GM23338 (cell line): ENCODE data around the gene DGLUCY. TPM values are rescaled to one million over a fixed set of nuclear protein-coding genes. Genes with fewer than 3 reads are reported as not detected.

Source experiments
- ATAC-seq: fragments of 200-7000 bp; cut with Tn5 transposase; 3 replicates; pipeline ENCODE4 v1.9.1; 2020
- DNase-seq: peaks from one replicate; pipeline ENCODE4 v3.0.0-alpha.2; 2015; ENCODE audit warnings: low spot score
- H2AFZ ChIP-seq: fragments of 200-600 bp; sonication (generic); 2 replicates; pipeline ENCODE4 v1.8.0; 2016; ENCODE audit warnings: antibody characterized with exemption, mild to moderate bottlenecking, moderate library complexity
- H3F3A ChIP-seq: fragments of 200-600 bp; sonication (generic); replicated peaks from 2 replicates; pipeline ENCODE4 v1.8.0; 2017; ENCODE audit warnings: antibody characterized with exemption, mixed run types, low read depth
- H3K27ac ChIP-seq: fragments of 200-600 bp; sonication (generic); 2 replicates; pipeline ENCODE4 v1.6.1; 2016; ENCODE audit warnings: low read depth
- H3K27me3 ChIP-seq: fragments of 200-600 bp; sonication (generic); 2 replicates; pipeline ENCODE4 v1.8.0; 2016; ENCODE audit warnings: mild to moderate bottlenecking, mixed run types, moderate library complexity; ENCODE audit not compliant: insufficient read depth
- H3K36me3 ChIP-seq: fragments of 200-600 bp; sonication (generic); 2 replicates; pipeline ENCODE4 v1.8.0; 2016; ENCODE audit warnings: mild to moderate bottlenecking; ENCODE audit not compliant: insufficient read depth
- H3K4me1 ChIP-seq: fragments of 200-600 bp; sonication (generic); 2 replicates; pipeline ENCODE4 v1.8.0; 2016; ENCODE audit warnings: mild to moderate bottlenecking, moderate library complexity; ENCODE audit not compliant: insufficient read depth
- H3K4me2 ChIP-seq: fragments of 200-600 bp; sonication (generic); 2 replicates; pipeline ENCODE4 v1.7.1; 2017; ENCODE audit warnings: mixed run types
- H3K4me3 ChIP-seq: fragments of 200-600 bp; sonication (generic); 2 replicates; pipeline ENCODE4 v1.6.1; 2016; ENCODE audit warnings: mixed run types
- H3K79me2 ChIP-seq: fragments of 200-600 bp; sonication (generic); replicated peaks from 2 replicates; pipeline ENCODE4 v1.8.0; 2017; ENCODE audit warnings: mild to moderate bottlenecking; ENCODE audit not compliant: insufficient read depth
- H3K9me2 ChIP-seq: fragments of 200-600 bp; sonication (generic); 2 replicates; pipeline ENCODE4 v1.8.0; 2017; ENCODE audit not compliant: insufficient read depth
- H4K20me1 ChIP-seq: fragments of 200-600 bp; sonication (generic); replicated peaks from 2 replicates; pipeline ENCODE4 v1.8.0; 2017; ENCODE audit warnings: mild to moderate bottlenecking; ENCODE audit not compliant: insufficient read depth
- H3K27ac Mint-ChIP-seq: 2 replicates; pipeline ENCODE4 v1.8.0; 2020; ENCODE audit warnings: inconsistent platforms, mild to moderate bottlenecking, moderate library complexity, mixed read lengths
- H3K27me3 Mint-ChIP-seq: 3 replicates; pipeline ENCODE4 v1.8.0; 2022; ENCODE audit warnings: low read depth, mild to moderate bottlenecking, moderate library complexity, mixed read lengths, inconsistent platforms; ENCODE audit not compliant: insufficient read depth, poor library complexity
- H3K36me3 Mint-ChIP-seq: 3 replicates; pipeline ENCODE4 v1.8.0; 2021; ENCODE audit warnings: low read depth, mild to moderate bottlenecking, inconsistent platforms, moderate library complexity, mixed read lengths
- H3K4me1 Mint-ChIP-seq: 3 replicates; pipeline ENCODE4 v1.8.0; 2020; ENCODE audit warnings: mild to moderate bottlenecking, inconsistent platforms, mixed read lengths
- H3K4me3 Mint-ChIP-seq: 3 replicates; pipeline ENCODE4 v1.8.0; 2021; ENCODE audit warnings: moderate library complexity, mild to moderate bottlenecking, inconsistent platforms, mixed read lengths
- H3K9me3 Mint-ChIP-seq: 3 replicates; pipeline ENCODE4 v1.8.0; 2020; ENCODE audit warnings: moderate library complexity, mild to moderate bottlenecking, inconsistent platforms, mixed read lengths
- EZH2 ChIP-seq: fragments of 200-600 bp; sonication (generic); IDR thresholded peaks from one replicate; pipeline ENCODE4 v1.8.0; 2017; ENCODE audit warnings: antibody characterized with exemption, mild to moderate bottlenecking, low read depth; ENCODE audit not compliant: unreplicated experiment
- EZH2phosphoT487 ChIP-seq: fragments of 200-600 bp; sonication (generic); IDR thresholded peaks from one replicate; pipeline ENCODE4 v1.8.1; 2018; ENCODE audit warnings: antibody characterized with exemption; ENCODE audit not compliant: unreplicated experiment
- POLR2AphosphoS5 ChIP-seq: IDR thresholded peaks from 2 replicates; pipeline ENCODE4 v1.6.1; 2016; ENCODE audit warnings: antibody characterized with exemption, low read depth
- STAT1 ChIP-seq: IDR thresholded peaks from one replicate; pipeline ENCODE4 v1.6.1; 2016; ENCODE audit warnings: antibody characterized with exemption; ENCODE audit not compliant: unreplicated experiment
- polyA plus RNA-seq: library from polyadenylated mRNA; unstranded; fragments of >200 nt; fragmentation: Nextera tagmentation; extraction: Ambion mirVana; gene quantifications from 2 replicates; pipeline ENCODE4 v1.2.1, GENCODE V29; 2016
- total RNA-seq: library from RNA; depleted of rRNA; stranded (reverse); fragments of >200 nt; shearing (Covaris generic); gene quantifications from 2 replicates; pipeline ENCODE4 v1.2.3, GENCODE V29; 2014
- TF ChIP-seq, protein P1 (sequence below): IDR thresholded peaks from 2 replicates; pipeline ENCODE4 v1.6.1; 2016; ENCODE audit warnings: antibody characterized with exemption
- TF ChIP-seq, protein P2 (sequence below): fragments of 250-450 bp; sonication (Bioruptor Pico); IDR thresholded peaks from 2 replicates; pipeline ENCODE4 v1.5.0; 2020; ENCODE audit warnings: mild to moderate bottlenecking, moderate library complexity

Gene DGLUCY
- total and polyA plus RNA-seq, 2 experiments from 2014 or later: 14.6 to 31.6 TPM

DNA sequence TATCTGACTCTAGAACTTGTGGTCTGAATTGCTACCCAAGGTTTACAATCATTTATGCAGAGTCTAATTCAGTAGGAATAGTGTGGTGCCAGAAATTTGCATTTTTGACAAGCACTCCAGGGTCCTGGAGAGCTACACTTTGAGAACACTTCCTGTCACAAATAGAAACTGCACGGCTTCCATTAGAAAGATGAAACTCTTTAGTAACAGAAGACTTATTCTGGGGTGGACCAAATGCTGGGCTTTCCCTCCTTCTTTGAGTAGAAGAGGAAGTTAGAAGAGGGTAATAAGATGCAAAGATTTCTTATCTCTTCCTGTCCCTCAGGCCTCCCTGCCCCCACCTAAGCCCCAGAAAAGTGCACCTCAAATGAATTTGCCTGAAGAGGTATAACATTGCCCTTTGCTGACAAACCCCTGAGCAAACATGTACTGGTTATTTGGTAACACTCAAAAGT is 28.4 kb downstream of the DGLUCY start:
- no peak overlapping the region for H3K4me3 ChIP-seq
- H3F3A ChIP-seq: no peaks in the 10 kb centered on the region
- no peak for ATAC-seq
- Mint-ChIP-seq H3K9me3 (no peaks in the 10 kb centered on the region), H3K27ac (no peak overlapping the region), H3K27me3 (peaks cover 11% of the 10 kb centered on the region), H3K4me3 (no peak overlapping the region), H3K4me1 (peaks cover 19% of the 10 kb centered on the region), H3K36me3 (peaks cover 3% of the 10 kb centered on the region; the same call in 2 of the 3 replicates)
- H3K9me2 ChIP-seq: no peaks in the 10 kb centered on the region
- H3K4me2 ChIP-seq: no peak overlapping the region
- H3K36me3 ChIP-seq: no peaks in the 10 kb centered on the region
- H3K4me1 ChIP-seq: no peaks in the 10 kb centered on the region; the same call in 1 of the 2 replicates
- TF ChIP-seq POLR2AphosphoS5 (no peak), EZH2phosphoT487 (no peak), STAT1 (no peak), EZH2 (no peak)
- TF ChIP-seq, protein P1, sequence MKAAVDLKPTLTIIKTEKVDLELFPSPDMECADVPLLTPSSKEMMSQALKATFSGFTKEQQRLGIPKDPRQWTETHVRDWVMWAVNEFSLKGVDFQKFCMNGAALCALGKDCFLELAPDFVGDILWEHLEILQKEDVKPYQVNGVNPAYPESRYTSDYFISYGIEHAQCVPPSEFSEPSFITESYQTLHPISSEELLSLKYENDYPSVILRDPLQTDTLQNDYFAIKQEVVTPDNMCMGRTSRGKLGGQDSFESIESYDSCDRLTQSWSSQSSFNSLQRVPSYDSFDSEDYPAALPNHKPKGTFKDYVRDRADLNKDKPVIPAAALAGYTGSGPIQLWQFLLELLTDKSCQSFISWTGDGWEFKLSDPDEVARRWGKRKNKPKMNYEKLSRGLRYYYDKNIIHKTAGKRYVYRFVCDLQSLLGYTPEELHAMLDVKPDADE: no peak
- TF ChIP-seq, protein P2, sequence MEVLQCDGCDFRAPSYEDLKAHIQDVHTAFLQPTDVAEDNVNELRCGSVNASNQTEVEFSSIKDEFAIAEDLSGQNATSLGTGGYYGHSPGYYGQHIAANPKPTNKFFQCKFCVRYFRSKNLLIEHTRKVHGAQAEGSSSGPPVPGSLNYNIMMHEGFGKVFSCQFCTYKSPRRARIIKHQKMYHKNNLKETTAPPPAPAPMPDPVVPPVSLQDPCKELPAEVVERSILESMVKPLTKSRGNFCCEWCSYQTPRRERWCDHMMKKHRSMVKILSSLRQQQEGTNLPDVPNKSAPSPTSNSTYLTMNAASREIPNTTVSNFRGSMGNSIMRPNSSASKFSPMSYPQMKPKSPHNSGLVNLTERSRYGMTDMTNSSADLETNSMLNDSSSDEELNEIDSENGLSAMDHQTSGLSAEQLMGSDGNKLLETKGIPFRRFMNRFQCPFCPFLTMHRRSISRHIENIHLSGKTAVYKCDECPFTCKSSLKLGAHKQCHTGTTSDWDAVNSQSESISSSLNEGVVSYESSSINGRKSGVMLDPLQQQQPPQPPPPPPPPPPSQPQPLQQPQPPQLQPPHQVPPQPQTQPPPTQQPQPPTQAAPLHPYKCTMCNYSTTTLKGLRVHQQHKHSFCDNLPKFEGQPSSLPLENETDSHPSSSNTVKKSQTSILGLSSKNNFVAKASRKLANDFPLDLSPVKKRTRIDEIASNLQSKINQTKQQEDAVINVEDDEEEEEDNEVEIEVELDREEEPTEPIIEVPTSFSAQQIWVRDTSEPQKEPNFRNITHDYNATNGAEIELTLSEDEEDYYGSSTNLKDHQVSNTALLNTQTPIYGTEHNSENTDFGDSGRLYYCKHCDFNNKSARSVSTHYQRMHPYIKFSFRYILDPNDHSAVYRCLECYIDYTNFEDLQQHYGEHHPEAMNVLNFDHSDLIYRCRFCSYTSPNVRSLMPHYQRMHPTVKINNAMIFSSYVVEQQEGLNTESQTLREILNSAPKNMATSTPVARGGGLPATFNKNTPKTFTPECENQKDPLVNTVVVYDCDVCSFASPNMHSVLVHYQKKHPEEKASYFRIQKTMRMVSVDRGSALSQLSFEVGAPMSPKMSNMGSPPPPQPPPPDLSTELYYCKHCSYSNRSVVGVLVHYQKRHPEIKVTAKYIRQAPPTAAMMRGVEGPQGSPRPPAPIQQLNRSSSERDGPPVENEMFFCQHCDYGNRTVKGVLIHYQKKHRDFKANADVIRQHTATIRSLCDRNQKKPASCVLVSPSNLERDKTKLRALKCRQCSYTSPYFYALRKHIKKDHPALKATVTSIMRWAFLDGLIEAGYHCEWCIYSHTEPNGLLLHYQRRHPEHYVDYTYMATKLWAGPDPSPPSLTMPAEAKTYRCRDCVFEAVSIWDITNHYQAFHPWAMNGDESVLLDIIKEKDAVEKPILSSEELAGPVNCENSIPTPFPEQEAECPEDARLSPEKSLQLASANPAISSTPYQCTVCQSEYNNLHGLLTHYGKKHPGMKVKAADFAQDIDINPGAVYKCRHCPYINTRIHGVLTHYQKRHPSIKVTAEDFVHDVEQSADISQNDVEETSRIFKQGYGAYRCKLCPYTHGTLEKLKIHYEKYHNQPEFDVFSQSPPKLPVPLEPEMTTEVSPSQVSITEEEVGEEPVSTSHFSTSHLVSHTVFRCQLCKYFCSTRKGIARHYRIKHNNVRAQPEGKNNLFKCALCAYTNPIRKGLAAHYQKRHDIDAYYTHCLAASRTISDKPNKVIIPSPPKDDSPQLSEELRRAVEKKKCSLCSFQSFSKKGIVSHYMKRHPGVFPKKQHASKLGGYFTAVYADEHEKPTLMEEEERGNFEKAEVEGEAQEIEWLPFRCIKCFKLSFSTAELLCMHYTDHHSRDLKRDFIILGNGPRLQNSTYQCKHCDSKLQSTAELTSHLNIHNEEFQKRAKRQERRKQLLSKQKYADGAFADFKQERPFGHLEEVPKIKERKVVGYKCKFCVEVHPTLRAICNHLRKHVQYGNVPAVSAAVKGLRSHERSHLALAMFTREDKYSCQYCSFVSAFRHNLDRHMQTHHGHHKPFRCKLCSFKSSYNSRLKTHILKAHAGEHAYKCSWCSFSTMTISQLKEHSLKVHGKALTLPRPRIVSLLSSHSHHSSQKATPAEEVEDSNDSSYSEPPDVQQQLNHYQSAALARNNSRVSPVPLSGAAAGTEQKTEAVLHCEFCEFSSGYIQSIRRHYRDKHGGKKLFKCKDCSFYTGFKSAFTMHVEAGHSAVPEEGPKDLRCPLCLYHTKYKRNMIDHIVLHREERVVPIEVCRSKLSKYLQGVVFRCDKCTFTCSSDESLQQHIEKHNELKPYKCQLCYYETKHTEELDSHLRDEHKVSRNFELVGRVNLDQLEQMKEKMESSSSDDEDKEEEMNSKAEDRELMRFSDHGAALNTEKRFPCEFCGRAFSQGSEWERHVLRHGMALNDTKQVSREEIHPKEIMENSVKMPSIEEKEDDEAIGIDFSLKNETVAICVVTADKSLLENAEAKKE (CRISPR knock-in tag): no peak
- DNase-seq: no peak
- no peak overlapping the region for H2AFZ ChIP-seq
- H4K20me1 ChIP-seq: no peaks in the 10 kb centered on the region
- no peak overlapping the region for H3K27ac ChIP-seq
- no peaks in the 10 kb centered on the region for H3K27me3 ChIP-seq
- no peaks in the 10 kb centered on the region for H3K79me2 ChIP-seq
